Vein endothelial cell (primary cell): ENCODE data around the gene NDC80. TPM values are rescaled to one million over a fixed set of nuclear protein-coding genes. Genes with fewer than 3 reads are reported as not detected.

Experiments
- small RNA-seq: library from RNA; depleted of rRNA; stranded (forward); fragments of <200 nt; gene quantifications from one replicate; pipeline ENCODE3, GENCODE V24; 2012
- total RNA-seq: library from RNA; depleted of rRNA; stranded (reverse); fragments of >200 nt; gene quantifications from 2 replicates; pipeline ENCODE4 v1.2.3, GENCODE V29; 2012

NDC80 gene
- total RNA-seq: 9.1 and 24.7 TPM in 2 replicates

GRCh38 chr18:2571200-2572170 lies at the start of gene NDC80, which contains the start of gene METTL4:
Gene NDC80 (plus strand): TSS chr18:2571557. CDS start chr18:2572986, 1,429 bp downstream.
Gene METTL4 (minus strand): TSS chr18:2571505. CDS start chr18:2567216, 4,289 bp downstream.

GRCh38 chr18:2655178-2655953 lies 84.0 kb downstream of the NDC80 start, which contains the start of gene SMCHD1:
Gene SMCHD1 (plus strand): TSS chr18:2655726. CDS start chr18:2656076, 350 bp downstream.

Small RNA genes lying within 50 kb of the gene (small RNA-seq; reads per million reads assigned to genes)
- gene RF00019 (not detected), gene RF01233 (not detected), gene RNU6-340P (0.11 reads per million)

Other genes starting within 250 kb of the NDC80 start
- 8.5 and 12.7 TPM in 2 replicates for gene METTL4, start 52 bp upstream of the NDC80 start, total RNA-seq
- 37.9 and 48.7 TPM in 2 replicates for gene SMCHD1, start 84.2 kb downstream of the NDC80 start, total RNA-seq